ENCODE data around the gene PKN3. TPM values are rescaled to one million over a fixed set of nuclear protein-coding genes. Genes with fewer than 3 reads are reported as not detected.

The PKN3 gene
- total and polyA plus RNA-seq, 2 of the 13 experiments (the other 11 are each of a cell fraction or from before 2014, with no cell fraction given), result 10.5 to 13.2 TPM

DNA sequence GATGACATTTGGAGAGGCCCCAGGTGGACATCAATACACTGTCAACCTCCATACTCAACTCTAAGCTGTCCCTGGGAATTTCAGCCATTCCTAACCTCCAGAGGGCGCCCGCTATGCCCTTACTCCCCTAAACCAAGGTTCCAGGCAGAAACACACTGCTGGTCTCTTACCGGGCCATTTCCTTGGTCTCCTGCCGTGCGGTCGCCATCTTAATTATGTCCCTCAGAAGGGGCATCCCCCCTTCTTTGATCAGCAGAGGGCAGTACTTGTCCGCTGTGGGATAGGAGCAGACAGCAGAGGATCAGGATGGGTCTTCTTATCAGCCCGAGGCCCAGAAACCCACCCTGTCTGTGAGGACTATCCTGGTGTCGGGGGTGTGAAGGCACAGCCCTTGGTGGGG lies 31.0 kb downstream of the PKN3 start (continued):
- TF ChIP-seq, protein P1, sequence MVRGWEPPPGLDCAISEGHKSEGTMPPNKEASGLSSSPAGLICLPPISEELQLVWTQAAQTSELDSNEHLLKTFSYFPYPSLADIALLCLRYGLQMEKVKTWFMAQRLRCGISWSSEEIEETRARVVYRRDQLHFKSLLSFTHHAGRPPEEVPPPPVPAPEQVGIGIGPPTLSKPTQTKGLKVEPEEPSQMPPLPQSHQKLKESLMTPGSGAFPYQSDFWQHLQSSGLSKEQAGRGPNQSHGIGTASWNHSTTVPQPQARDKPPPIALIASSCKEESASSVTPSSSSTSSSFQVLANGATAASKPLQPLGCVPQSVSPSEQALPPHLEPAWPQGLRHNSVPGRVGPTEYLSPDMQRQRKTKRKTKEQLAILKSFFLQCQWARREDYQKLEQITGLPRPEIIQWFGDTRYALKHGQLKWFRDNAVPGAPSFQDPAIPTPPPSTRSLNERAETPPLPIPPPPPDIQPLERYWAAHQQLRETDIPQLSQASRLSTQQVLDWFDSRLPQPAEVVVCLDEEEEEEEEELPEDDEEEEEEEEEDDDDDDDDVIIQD (CRISPR knock-in tag; IDR thresholded peaks at IDR 0.05; ENCODE audit: low read depth), result peak; percentile 34; the same call in 1 of the 2 replicates
- TF ChIP-seq DMAP1 (CRISPR knock-in tag; IDR thresholded peaks at IDR 0.05) (0 out of 2 replicates have a peak, but pooled peaks have one; percentile 31), GABPA (IDR thresholded peaks at IDR 0.05; ENCODE audit: low read depth, low read length) (no peak), GABPA (CRISPR knock-in tag; IDR thresholded peaks at IDR 0.05; ENCODE audit: low read depth) (peak; percentile 45), ZNF781 (CRISPR knock-in tag; IDR thresholded peaks at IDR 0.05; ENCODE audit: borderline replicate concordance, not compliant biosample characterization) (no peak), ZNF790 (CRISPR knock-in tag; IDR thresholded peaks at IDR 0.05; ENCODE audit: borderline replicate concordance) (no peak), CHD4 (IDR thresholded peaks at IDR 0.05; ENCODE audit: borderline replicate concordance, low read length) (no peak), FOSL2 (CRISPR knock-in tag; IDR thresholded peaks at IDR 0.05) (peak; percentile 38; the same call in 1 of the 2 replicates), FOXK2 (IDR thresholded peaks at IDR 0.05) (no peak), ZSCAN31 (CRISPR knock-in tag; IDR thresholded peaks at IDR 0.05; ENCODE audit: low read depth) (no peak), NRL (CRISPR knock-in tag; IDR thresholded peaks at IDR 0.05; ENCODE audit: borderline replicate concordance) (0 out of 2 replicates have a peak, but pooled peaks have one; percentile 40), RXRA (CRISPR knock-in tag; IDR thresholded peaks at IDR 0.05) (0 out of 2 replicates have a peak, but pooled peaks have one; percentile 16), TCF7 (IDR thresholded peaks at IDR 0.05; ENCODE audit: low read depth) (no peak), NPAS2 (CRISPR knock-in tag; IDR thresholded peaks at IDR 0.05; ENCODE audit: borderline replicate concordance) (no peak), KAT8 (CRISPR knock-in tag; IDR thresholded peaks at IDR 0.05) (peak; percentile 89), STAG1 (CRISPR knock-in tag; IDR thresholded peaks at IDR 0.05) (peak; percentile 86), ZNF747 (CRISPR knock-in tag; IDR thresholded peaks at IDR 0.05; ENCODE audit: borderline replicate concordance) (no peak), GATA4 (IDR thresholded peaks at IDR 0.05; ENCODE audit: borderline replicate concordance, low read depth) (no peak), FOXA3 (CRISPR knock-in tag; IDR thresholded peaks at IDR 0.05) (peak; percentile 56), CC2D1A (CRISPR knock-in tag; IDR thresholded peaks at IDR 0.05) (no peak)
- TF ChIP-seq, protein P2, sequence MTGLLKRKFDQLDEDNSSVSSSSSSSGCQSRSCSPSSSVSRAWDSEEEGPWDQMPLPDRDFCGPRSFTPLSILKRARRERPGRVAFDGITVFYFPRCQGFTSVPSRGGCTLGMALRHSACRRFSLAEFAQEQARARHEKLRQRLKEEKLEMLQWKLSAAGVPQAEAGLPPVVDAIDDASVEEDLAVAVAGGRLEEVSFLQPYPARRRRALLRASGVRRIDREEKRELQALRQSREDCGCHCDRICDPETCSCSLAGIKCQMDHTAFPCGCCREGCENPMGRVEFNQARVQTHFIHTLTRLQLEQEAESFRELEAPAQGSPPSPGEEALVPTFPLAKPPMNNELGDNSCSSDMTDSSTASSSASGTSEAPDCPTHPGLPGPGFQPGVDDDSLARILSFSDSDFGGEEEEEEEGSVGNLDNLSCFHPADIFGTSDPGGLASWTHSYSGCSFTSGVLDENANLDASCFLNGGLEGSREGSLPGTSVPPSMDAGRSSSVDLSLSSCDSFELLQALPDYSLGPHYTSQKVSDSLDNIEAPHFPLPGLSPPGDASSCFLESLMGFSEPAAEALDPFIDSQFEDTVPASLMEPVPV (CRISPR knock-in tag; IDR thresholded peaks at IDR 0.05), result no peak
- TF ChIP-seq, protein P3, sequence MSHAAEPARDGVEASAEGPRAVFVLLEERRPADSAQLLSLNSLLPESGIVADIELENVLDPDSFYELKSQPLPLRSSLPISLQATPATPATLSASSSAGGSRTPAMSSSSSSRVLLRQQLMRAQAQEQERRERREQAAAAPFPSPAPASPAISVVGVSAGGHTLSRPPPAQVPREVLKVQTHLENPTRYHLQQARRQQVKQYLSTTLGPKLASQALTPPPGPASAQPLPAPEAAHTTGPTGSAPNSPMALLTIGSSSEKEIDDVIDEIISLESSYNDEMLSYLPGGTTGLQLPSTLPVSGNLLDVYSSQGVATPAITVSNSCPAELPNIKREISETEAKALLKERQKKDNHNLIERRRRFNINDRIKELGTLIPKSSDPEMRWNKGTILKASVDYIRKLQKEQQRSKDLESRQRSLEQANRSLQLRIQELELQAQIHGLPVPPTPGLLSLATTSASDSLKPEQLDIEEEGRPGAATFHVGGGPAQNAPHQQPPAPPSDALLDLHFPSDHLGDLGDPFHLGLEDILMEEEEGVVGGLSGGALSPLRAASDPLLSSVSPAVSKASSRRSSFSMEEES (CRISPR knock-in tag; IDR thresholded peaks at IDR 0.05), result 0 out of 2 replicates have a peak, but pooled peaks have one; percentile 27
- TF ChIP-seq, protein P4, sequence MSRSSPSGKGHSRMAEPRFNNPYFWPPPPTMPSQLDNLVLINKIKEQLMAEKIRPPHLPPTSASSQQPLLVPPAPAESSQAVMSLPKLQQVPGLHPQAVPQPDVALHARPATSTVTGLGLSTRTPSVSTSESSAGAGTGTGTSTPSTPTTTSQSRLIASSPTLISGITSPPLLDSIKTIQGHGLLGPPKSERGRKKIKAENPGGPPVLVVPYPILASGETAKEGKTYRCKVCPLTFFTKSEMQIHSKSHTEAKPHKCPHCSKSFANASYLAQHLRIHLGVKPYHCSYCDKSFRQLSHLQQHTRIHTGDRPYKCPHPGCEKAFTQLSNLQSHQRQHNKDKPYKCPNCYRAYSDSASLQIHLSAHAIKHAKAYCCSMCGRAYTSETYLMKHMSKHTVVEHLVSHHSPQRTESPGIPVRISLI (CRISPR knock-in tag; IDR thresholded peaks at IDR 0.05; ENCODE audit: borderline replicate concordance), result no peak; the same call in 1 of the 2 replicates
